ENCODE results near the gene CYRIA.

Gene CYRIA

GRCh38 chr2:16665748-16666448 is at the start of gene CYRIA:
CYRIA (minus strand) TSS chr2:16665834; CDS start chr2:16588119, 77,715 bp downstream.
- in situ Hi-C loops (cut with MboI; ENCODE audit: low pct_unique_long_range_greater_than_20kb, low sequenced_read_pairs): no loop called here
- DNase-seq: no peak

GRCh38 chr2:16713011-16713423 is 47.4 kb upstream of the CYRIA start:
- in situ Hi-C loops (cut with MboI; ENCODE audit: low pct_unique_long_range_greater_than_20kb, low sequenced_read_pairs): no loop called here

DNA sequence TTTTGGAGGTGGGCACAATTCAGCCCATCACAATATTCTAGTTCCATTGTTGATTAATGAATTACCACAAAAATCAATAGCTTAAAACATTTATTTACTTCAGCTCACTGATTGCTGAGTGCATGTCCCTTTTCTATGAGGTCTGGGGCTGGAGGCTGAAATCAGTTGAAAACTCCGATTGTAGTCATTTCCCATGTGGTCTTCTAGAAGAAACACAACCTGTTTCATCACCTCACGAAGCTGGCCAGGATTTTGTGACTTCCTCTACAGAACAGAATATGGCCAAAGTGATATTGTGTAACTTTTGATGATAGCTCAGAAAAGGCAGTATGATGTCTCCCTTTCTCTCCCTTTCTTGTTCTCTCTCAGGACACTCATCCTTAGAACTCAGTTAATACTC is 44.1 kb upstream of the CYRIA start:
- peak; percentile 24 for DNase-seq
- in situ Hi-C loops (cut with MboI; ENCODE audit: low pct_unique_long_range_greater_than_20kb, low sequenced_read_pairs): no loop called here

More at GRCh38 chr2:16713011-16713423, 47.4 kb upstream of the CYRIA start:
- no peak for DNase-seq

GRCh38 chr2:16708173-16708572 is 42.5 kb upstream of the CYRIA start:
- DNase-seq: no peak
- in situ Hi-C loops (cut with MboI; ENCODE audit: low pct_unique_long_range_greater_than_20kb, low sequenced_read_pairs): no loop called here

GRCh38 chr2:16707014-16707623 is 41.5 kb upstream of the CYRIA start:
- in situ Hi-C loops (cut with MboI; ENCODE audit: low pct_unique_long_range_greater_than_20kb, low sequenced_read_pairs): no loop called here
- DNase-seq: peak; percentile 21

- peak; percentile 55 for DNase-seq
- in situ Hi-C loops (cut with MboI; ENCODE audit: low pct_unique_long_range_greater_than_20kb, low sequenced_read_pairs): no loop called here
Measured at GRCh38 chr2:16700551-16701259, 35.1 kb upstream of the CYRIA start.

DNA sequence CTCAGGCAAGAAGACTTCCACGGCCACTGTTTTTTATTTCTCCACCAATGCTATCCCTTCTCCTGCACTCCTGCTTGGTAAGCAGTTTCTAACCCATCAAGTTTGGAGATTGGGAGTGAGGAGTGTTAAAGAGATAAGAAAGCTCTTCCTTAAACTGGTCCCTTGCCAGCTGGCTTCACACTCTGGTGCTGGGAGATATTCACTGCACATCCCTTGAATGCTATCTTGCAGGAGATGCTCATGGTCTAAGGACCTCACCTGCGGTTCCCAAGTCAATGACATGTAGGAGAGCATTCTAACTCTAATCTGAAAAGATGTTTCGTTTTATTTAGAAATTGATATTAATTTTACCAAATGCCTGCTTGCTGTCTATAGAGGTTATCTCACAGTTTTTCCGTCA is 28.2 kb upstream of the CYRIA start:
- in situ Hi-C loops (cut with MboI; ENCODE audit: low pct_unique_long_range_greater_than_20kb, low sequenced_read_pairs): no loop called here
- DNase-seq: no peak

GRCh38 chr2:16691261-16691660 is 25.6 kb upstream of the CYRIA start:
- in situ Hi-C loops (cut with MboI; ENCODE audit: low pct_unique_long_range_greater_than_20kb, low sequenced_read_pairs): no loop called here
- no peak for DNase-seq

GRCh38 chr2:16687955-16688354 is 22.3 kb upstream of the CYRIA start:
- no peak for DNase-seq
- in situ Hi-C loops (cut with MboI; ENCODE audit: low pct_unique_long_range_greater_than_20kb, low sequenced_read_pairs): no loop called here

GRCh38 chr2:16687222-16687621 is 21.6 kb upstream of the CYRIA start:
- in situ Hi-C loops (cut with MboI; ENCODE audit: low pct_unique_long_range_greater_than_20kb, low sequenced_read_pairs): no loop called here
- no peak for DNase-seq

DNA sequence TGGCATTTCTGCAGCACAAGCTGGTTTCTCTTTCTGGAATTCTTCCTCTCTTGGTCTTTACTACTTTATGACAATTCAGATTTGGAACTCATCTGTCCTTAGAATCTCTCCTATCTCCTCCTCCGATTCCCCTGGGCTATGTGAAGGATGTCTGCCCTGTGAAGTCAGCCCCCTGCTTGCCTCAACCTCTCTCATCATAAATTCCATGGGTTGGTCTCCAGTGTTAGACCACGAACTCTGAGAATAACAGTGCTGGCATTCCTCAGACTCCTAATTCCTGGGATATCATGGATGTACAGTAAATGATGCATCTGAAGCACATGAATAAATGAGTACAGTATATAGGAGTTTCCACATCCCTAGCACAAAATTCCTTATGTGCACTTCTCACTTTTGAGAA is 21.0 kb upstream of the CYRIA start:
- in situ Hi-C loops (cut with MboI; ENCODE audit: low pct_unique_long_range_greater_than_20kb, low sequenced_read_pairs): no loop called here
- DNase-seq: no peak

- no peak for DNase-seq
- in situ Hi-C loops (cut with MboI; ENCODE audit: low pct_unique_long_range_greater_than_20kb, low sequenced_read_pairs): no loop called here
Measured at GRCh38 chr2:16685340-16685715, 19.7 kb upstream of the CYRIA start.

DNA sequence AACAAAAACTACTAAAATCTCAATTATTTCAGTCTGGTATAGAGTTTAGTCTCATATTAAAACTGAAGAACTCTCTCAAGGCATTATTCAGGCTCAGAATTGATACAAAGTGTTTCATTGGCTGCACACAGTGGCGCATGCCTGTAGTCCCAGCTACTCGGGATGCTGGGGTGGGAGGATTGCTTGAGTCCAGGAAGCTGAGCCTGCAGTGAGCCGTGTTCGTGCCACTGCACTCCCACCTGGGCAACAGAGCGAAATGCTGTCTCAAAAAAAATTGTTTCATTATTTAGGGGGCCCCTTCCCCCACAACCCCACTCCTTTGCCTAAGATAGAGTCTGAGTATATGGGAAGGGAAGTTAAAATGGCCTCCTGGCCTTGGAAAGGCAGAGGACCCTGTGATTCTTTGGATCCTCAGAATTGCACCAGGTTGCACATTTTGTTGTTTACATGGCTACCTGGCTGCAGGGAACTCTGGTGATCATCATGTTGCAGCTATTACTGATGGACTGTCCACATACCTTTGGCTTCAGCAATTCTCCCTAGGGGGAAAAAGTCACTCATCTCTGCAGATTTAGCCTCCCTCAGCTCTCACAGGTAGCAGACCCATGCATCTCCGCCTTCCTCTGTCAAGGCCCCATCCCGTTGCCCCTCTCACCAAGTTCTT is 19.2 kb upstream of the CYRIA start:
- in situ Hi-C loops (cut with MboI; ENCODE audit: low pct_unique_long_range_greater_than_20kb, low sequenced_read_pairs): no loop called here

GRCh38 chr2:16683576-16683975 is 17.9 kb upstream of the CYRIA start:
- in situ Hi-C loops (cut with MboI; ENCODE audit: low pct_unique_long_range_greater_than_20kb, low sequenced_read_pairs): no loop called here

More for the DNA sequence above, 19.2 kb upstream of the CYRIA start:
- DNase-seq: no peak

DNA sequence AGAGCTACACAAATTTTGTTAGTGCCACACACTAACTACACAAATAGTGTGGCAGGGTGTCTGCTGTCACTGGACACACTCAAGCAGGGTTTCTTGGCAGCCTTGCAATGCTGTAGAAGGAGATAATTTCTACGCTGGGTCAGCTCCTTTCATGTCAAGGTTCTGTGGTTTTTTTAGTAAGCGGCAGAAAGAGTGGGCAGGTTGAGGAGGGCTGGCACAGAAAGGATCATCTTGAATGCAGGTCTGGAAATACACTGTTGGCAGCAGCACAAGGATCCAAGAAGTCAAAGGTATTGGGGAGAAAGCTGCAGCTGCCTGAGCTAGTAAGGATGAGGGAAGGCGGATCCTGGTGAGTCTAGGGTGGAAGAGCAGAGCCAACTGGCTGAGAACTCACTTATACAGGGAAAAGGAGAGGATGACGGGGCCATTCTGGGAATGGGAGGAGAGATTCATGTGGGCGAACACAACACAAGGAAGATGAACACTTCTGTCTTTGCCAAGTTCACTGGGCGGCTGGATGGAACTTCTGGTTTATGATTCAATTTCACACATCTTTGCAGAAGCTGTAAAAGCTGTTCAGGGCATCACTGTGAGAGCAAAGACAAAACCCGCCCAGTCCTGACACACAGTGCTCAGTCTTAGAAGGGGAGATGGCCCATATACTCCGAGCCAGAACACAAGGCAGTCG is 16.9 kb upstream of the CYRIA start:
- DNase-seq: no peak
- in situ Hi-C loops (cut with MboI; ENCODE audit: low pct_unique_long_range_greater_than_20kb, low sequenced_read_pairs): no loop called here

More at GRCh38 chr2:16683576-16683975, 17.9 kb upstream of the CYRIA start:
- DNase-seq: no peak

GRCh38 chr2:16680781-16681180 is 15.1 kb upstream of the CYRIA start:
- in situ Hi-C loops (cut with MboI; ENCODE audit: low pct_unique_long_range_greater_than_20kb, low sequenced_read_pairs): no loop called here
- DNase-seq: no peak

DNA sequence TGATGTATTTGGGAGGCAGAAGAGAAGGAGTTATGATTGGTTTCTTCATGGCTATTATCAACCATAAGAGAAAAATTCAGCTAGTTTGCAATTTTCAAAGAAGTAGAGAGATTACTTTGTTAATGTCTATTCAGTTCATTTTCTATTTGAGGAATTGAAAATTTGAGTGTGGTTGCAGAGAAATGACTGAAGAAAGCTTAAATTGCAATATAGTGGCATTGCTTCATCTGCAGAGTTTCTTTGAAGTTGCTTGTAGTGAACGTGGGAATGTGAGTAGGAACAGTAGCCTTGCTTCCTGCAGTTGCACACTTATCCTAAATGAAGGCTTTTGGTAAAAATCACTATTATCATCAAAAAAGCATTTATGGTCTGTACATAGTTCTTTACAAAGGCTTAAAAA is 14.7 kb upstream of the CYRIA start:
- in situ Hi-C loops (cut with MboI; ENCODE audit: low pct_unique_long_range_greater_than_20kb, low sequenced_read_pairs): no loop called here
- DNase-seq: no peak

GRCh38 chr2:16678964-16679363 is 13.3 kb upstream of the CYRIA start:
- in situ Hi-C loops (cut with MboI; ENCODE audit: low pct_unique_long_range_greater_than_20kb, low sequenced_read_pairs): no loop called here
- DNase-seq: no peak

DNA sequence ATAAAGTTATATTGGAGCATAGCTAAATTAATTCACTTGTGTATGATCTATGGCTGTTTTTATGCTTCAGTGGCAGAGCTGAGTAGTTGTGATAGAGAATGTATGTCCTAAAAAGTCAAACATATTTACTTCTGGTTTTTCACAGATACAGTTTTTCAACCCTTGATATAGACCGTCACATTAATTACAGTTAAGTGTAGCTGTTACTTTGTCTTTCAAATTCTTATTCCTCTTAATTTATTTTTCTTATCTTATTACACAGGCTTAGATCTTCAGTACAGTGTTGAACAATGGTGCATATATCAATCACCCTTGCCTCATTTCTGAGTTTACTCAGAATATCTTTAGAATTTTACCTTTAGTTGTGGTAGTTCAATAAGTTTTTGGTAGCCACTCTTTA is 12.2 kb upstream of the CYRIA start:
- in situ Hi-C loops (cut with MboI; ENCODE audit: low pct_unique_long_range_greater_than_20kb, low sequenced_read_pairs): no loop called here
- DNase-seq: no peak

Data from KBM-7 (cell line).